C4-2B (cell line): ENCODE data around the gene TECPR2.

Source experiments
- CTCF ChIP-seq: fragments of 450-650 bp; conservative IDR thresholded peaks from 2 replicates; pipeline ENCODE4 v1.5.1; 2017; ENCODE audit warnings: mild to moderate bottlenecking
- ZFX ChIP-seq: fragments of 450-650 bp; IDR thresholded peaks from 2 replicates; pipeline ENCODE4 v1.6.1; 2017

GRCh38 chr14:102485693-102486512 is 123.2 kb downstream of the TECPR2 start:
- TF ChIP-seq CTCF (no peak), ZFX (no peak)
